Muscle layer of colon (tissue), 2 donors: Measurements from ENCODE around the gene SDR9C7.
"Not testable (repeated sequence)": the region's sequence is repeated elsewhere in the genome, so short reads cannot be mapped to it uniquely, and the experiment has no call there.

Source experiments
- H3K27ac ChIP-seq: one replicate; pipeline ENCODE4 v1.7.0; 2013; ENCODE audit warnings: low read depth, mild to moderate bottlenecking, low read length, moderate library complexity
- H3K27me3 ChIP-seq, 2 donors: one replicate each; pipeline ENCODE4 v1.7.0; 2013; ENCODE audit warnings: low read length in 2 of 2, mild to moderate bottlenecking in 2 of 2; ENCODE audit not compliant: insufficient read depth in 2 of 2, control insufficient read depth in 1 of 2
- H3K36me3 ChIP-seq: one replicate; pipeline ENCODE4 v1.7.0; 2013; ENCODE audit warnings: mild to moderate bottlenecking, low read length; ENCODE audit not compliant: insufficient read depth
- H3K4me1 ChIP-seq: one replicate; pipeline ENCODE4 v1.7.0; 2013; ENCODE audit warnings: mild to moderate bottlenecking, low read length; ENCODE audit not compliant: insufficient read depth
- H3K4me3 ChIP-seq, 2 donors: one replicate each; pipeline ENCODE4 v1.7.0; 2013; ENCODE audit warnings: low read length in 2 of 2, low read depth in 1 of 2, mild to moderate bottlenecking in 1 of 2, moderate library complexity in 1 of 2
- H3K9ac ChIP-seq: one replicate; pipeline ENCODE4 v1.7.0; 2013; ENCODE audit warnings: low read length
- H3K9me3 ChIP-seq: one replicate; pipeline ENCODE4 v1.7.0; 2013; ENCODE audit warnings: mild to moderate bottlenecking, low read length
- donor health status: abdominal sarcoma.
- donor health status: Adenocarcinoma of cecum.

The SDR9C7 gene

GRCh38 chr12:56933826-56934625 lies at the start of gene SDR9C7:
Gene SDR9C7 (minus strand): TSS chr12:56934408. CDS start chr12:56934261, 147 bp downstream.
- H3K27me3 ChIP-seq, result no peaks in the 10 kb centered on the region
- no peak within 1 kb of the TSS for H3K27ac ChIP-seq
- H3K4me3 ChIP-seq, result no peak within 1 kb of the TSS
- no peak within 1 kb of the TSS for H3K9ac ChIP-seq
- no peaks in the 10 kb centered on the region for H3K9me3 ChIP-seq
- no peaks in the 10 kb centered on the region for H3K4me1 ChIP-seq
- no peaks in the 10 kb centered on the region for H3K36me3 ChIP-seq

- Histone ChIP-seq H3K4me3 (no peak overlapping the region), H3K27me3 (no peaks in the 10 kb centered on the region), H3K9ac (no peak overlapping the region), H3K9me3 (no peaks in the 10 kb centered on the region), H3K4me1 (no peaks in the 10 kb centered on the region), H3K36me3 (no peaks in the 10 kb centered on the region), H3K27ac (no peak overlapping the region)
Observed at GRCh38 chr12:56983386-56983785, 49.2 kb upstream of the SDR9C7 start.

- H3K9me3 ChIP-seq, result not testable (repeated sequence)
Observed at GRCh38 chr12:56982578-56983236, 48.5 kb upstream of the SDR9C7 start.

GRCh38 chr12:56980941-56981530 lies 46.8 kb upstream of the SDR9C7 start:
- H3K36me3 ChIP-seq, result no peaks in the 10 kb centered on the region
- H3K9ac ChIP-seq, result no peak overlapping the region
- H3K27me3 ChIP-seq, result no peaks in the 10 kb centered on the region
- no peak overlapping the region for H3K4me3 ChIP-seq
- no peaks in the 10 kb centered on the region for H3K4me1 ChIP-seq
- H3K9me3 ChIP-seq, result no peaks in the 10 kb centered on the region
- no peak overlapping the region for H3K27ac ChIP-seq

More at GRCh38 chr12:56982578-56983236, 48.5 kb upstream of the SDR9C7 start:
- H3K27me3 ChIP-seq, H3K4me3 ChIP-seq, H3K27ac ChIP-seq, H3K4me1 ChIP-seq, H3K36me3 ChIP-seq, H3K9ac ChIP-seq: not testable (repeated sequence)

GRCh38 chr12:56980268-56980667 lies 46.1 kb upstream of the SDR9C7 start:
- H3K27ac ChIP-seq, result no peak overlapping the region
- no peak overlapping the region for H3K4me3 ChIP-seq
- no peaks in the 10 kb centered on the region for H3K27me3 ChIP-seq
- H3K4me1 ChIP-seq, result no peaks in the 10 kb centered on the region
- H3K36me3 ChIP-seq, result no peaks in the 10 kb centered on the region
- H3K9ac ChIP-seq, result no peak overlapping the region
- H3K9me3 ChIP-seq, result no peaks in the 10 kb centered on the region

- Histone ChIP-seq H3K27me3 (no peaks in the 10 kb centered on the region), H3K27ac (no peak overlapping the region), H3K4me1 (no peaks in the 10 kb centered on the region), H3K36me3 (no peaks in the 10 kb centered on the region), H3K4me3 (no peak overlapping the region), H3K9ac (no peak overlapping the region), H3K9me3 (no peaks in the 10 kb centered on the region)
Observed at GRCh38 chr12:56979628-56980027, 45.4 kb upstream of the SDR9C7 start.

GRCh38 chr12:56978397-56979138 lies 44.4 kb upstream of the SDR9C7 start:
- H3K27me3 ChIP-seq, result no peaks in the 10 kb centered on the region
- H3K4me1 ChIP-seq, result no peaks in the 10 kb centered on the region
- no peaks in the 10 kb centered on the region for H3K36me3 ChIP-seq
- no peak overlapping the region for H3K27ac ChIP-seq
- no peak overlapping the region for H3K4me3 ChIP-seq
- no peaks in the 10 kb centered on the region for H3K9me3 ChIP-seq
- H3K9ac ChIP-seq, result no peak overlapping the region

GRCh38 chr12:56977361-56977760 lies 43.2 kb upstream of the SDR9C7 start:
- H3K9me3 ChIP-seq, H3K27ac ChIP-seq, H3K9ac ChIP-seq, H3K4me1 ChIP-seq, H3K36me3 ChIP-seq, H3K27me3 ChIP-seq, H3K4me3 ChIP-seq: not testable (repeated sequence)

GRCh38 chr12:56974224-56974623 lies 40.0 kb upstream of the SDR9C7 start:
- H3K9ac ChIP-seq, H3K27ac ChIP-seq, H3K27me3 ChIP-seq, H3K9me3 ChIP-seq, H3K4me3 ChIP-seq, H3K36me3 ChIP-seq, H3K4me1 ChIP-seq: not testable (repeated sequence)

GRCh38 chr12:56968910-56969309 lies 34.7 kb upstream of the SDR9C7 start:
- H3K36me3 ChIP-seq, H3K27ac ChIP-seq, H3K4me3 ChIP-seq, H3K9ac ChIP-seq, H3K27me3 ChIP-seq, H3K4me1 ChIP-seq, H3K9me3 ChIP-seq: not testable (repeated sequence)

GRCh38 chr12:56965997-56966642 lies 31.9 kb upstream of the SDR9C7 start:
- not testable (repeated sequence) for H3K27me3 ChIP-seq, H3K4me3 ChIP-seq, H3K36me3 ChIP-seq, H3K9ac ChIP-seq, H3K27ac ChIP-seq, H3K4me1 ChIP-seq, H3K9me3 ChIP-seq
